Activated naive CD8-positive, alpha-beta T cell treated with anti-CD3 and anti-CD28 coated beads, Interleukin-2, amount 50 U/mL, for 24 hours (primary cell): Measurements from ENCODE around the gene TTYH3.
"Not testable (repeated sequence)": the region's sequence is repeated elsewhere in the genome, so short reads cannot be mapped to it uniquely, and the experiment has no call there.

Experiments used
- ATAC-seq: fragments of 150-1000 bp; cut with Tn5 transposase; one replicate; pipeline ENCODE4 v1.10.0; 2021
- DNase-seq: peaks from one replicate; pipeline ENCODE4 v3.0.0; 2021
- H3K27ac Mint-ChIP-seq: one replicate; pipeline ENCODE4 v1.8.0; 2021; ENCODE audit warnings: mild to moderate bottlenecking, mixed read lengths
- H3K27me3 Mint-ChIP-seq: one replicate; pipeline ENCODE4 v1.8.0; 2021; ENCODE audit warnings: mixed read lengths
- H3K36me3 Mint-ChIP-seq: one replicate; pipeline ENCODE4 v1.8.0; 2021; ENCODE audit warnings: low read depth, mixed read lengths
- H3K4me1 Mint-ChIP-seq: one replicate; pipeline ENCODE4 v1.8.0; 2021; ENCODE audit warnings: mixed read lengths
- H3K4me3 Mint-ChIP-seq: one replicate; pipeline ENCODE4 v1.8.0; 2021; ENCODE audit warnings: mild to moderate bottlenecking, moderate library complexity, mixed read lengths
- H3K9me3 Mint-ChIP-seq: one replicate; pipeline ENCODE4 v1.8.0; 2021; ENCODE audit warnings: mixed read lengths

Gene TTYH3

GRCh38 chr7:2608921-2609411 is 22.8 kb upstream of the TTYH3 start:
- ATAC-seq (peak; percentile 63), DNase-seq (peak; percentile 30)
- no peaks in the 10 kb centered on the region for H3K36me3 Mint-ChIP-seq
- no peaks in the 10 kb centered on the region for H3K9me3 Mint-ChIP-seq
- H3K4me3 Mint-ChIP-seq = peak overlapping the region; percentile 41
- H3K4me1 Mint-ChIP-seq = peaks cover 10% of the 10 kb centered on the region
- no peaks in the 10 kb centered on the region for H3K27me3 Mint-ChIP-seq
- peak overlapping the region; percentile 40 for H3K27ac Mint-ChIP-seq

- H3K27ac Mint-ChIP-seq, DNase-seq, H3K36me3 Mint-ChIP-seq, H3K27me3 Mint-ChIP-seq, H3K9me3 Mint-ChIP-seq, ATAC-seq, H3K4me3 Mint-ChIP-seq: not testable (repeated sequence)
- peaks cover 10% of the 10 kb centered on the region for H3K4me1 Mint-ChIP-seq
Measured at GRCh38 chr7:2609646-2610045, 22.1 kb upstream of the TTYH3 start.

DNA sequence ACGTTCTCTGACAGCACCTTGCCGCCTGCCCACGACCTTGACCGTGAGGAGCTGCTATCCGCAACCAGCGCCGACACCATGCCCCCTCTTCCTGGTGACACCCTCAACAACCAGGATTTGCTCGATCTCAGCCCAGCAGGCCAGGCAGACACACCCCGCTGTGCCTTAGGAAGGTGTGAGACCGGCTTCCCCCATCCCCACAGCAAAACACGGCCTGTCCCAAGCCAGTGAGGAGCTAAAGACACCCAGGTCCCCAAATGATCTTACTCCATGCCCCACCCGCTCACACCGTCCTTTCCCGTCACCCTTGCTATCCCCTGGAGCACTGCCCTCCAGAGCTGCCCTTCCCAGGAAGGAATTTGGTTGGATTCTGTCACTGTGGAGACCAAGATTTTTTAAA is 21.3 kb upstream of the TTYH3 start:
- no peak for DNase-seq
- H3K4me3 Mint-ChIP-seq = no peak overlapping the region
- peaks cover 10% of the 10 kb centered on the region for H3K4me1 Mint-ChIP-seq
- no peak for ATAC-seq
- no peaks in the 10 kb centered on the region for H3K9me3 Mint-ChIP-seq
- no peaks in the 10 kb centered on the region for H3K27me3 Mint-ChIP-seq
- H3K27ac Mint-ChIP-seq = no peak overlapping the region
- H3K36me3 Mint-ChIP-seq = no peaks in the 10 kb centered on the region

GRCh38 chr7:2610898-2611297 is 20.9 kb upstream of the TTYH3 start:
- H3K4me3 Mint-ChIP-seq = no peak overlapping the region
- no peaks in the 10 kb centered on the region for H3K27me3 Mint-ChIP-seq
- H3K27ac Mint-ChIP-seq = no peak overlapping the region
- no peaks in the 10 kb centered on the region for H3K9me3 Mint-ChIP-seq
- no peak for DNase-seq
- H3K36me3 Mint-ChIP-seq = no peaks in the 10 kb centered on the region
- peaks cover 10% of the 10 kb centered on the region for H3K4me1 Mint-ChIP-seq
- ATAC-seq = no peak

- peak; percentile 26 for ATAC-seq
- Mint-ChIP-seq H3K4me1 (peaks cover 10% of the 10 kb centered on the region), H3K9me3 (no peaks in the 10 kb centered on the region), H3K27me3 (no peaks in the 10 kb centered on the region), H3K27ac (no peak overlapping the region), H3K4me3 (no peak overlapping the region), H3K36me3 (no peaks in the 10 kb centered on the region)
- DNase-seq = no peak
Measured at GRCh38 chr7:2611401-2611800, 20.4 kb upstream of the TTYH3 start.

DNA sequence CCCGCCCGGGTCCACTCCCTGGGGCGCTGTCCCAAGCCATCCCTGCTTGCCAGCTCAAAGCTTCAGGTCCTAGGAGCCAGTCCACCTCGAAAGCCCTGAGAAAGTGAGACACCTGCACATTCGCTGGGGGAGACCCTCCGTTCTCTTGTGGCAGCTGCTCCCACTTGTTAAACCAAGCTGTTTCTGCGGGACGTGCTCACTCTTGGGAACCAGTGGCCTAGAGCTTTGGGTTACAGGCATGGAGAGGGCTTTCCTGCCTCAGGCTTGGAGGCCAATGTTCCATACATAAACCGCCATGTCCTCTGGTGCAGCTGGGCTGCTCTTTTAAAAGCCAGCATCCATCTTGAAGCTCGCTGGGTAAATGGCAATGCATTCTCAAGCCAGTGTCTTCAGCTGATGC is 19.9 kb upstream of the TTYH3 start:
- Mint-ChIP-seq H3K27me3 (no peaks in the 10 kb centered on the region), H3K4me3 (no peak overlapping the region)

GRCh38 chr7:2612445-2613097 is 19.2 kb upstream of the TTYH3 start:
- H3K9me3 Mint-ChIP-seq = no peaks in the 10 kb centered on the region
- no peaks in the 10 kb centered on the region for H3K27me3 Mint-ChIP-seq
- no peak overlapping the region for H3K4me3 Mint-ChIP-seq
- ATAC-seq (no peak), DNase-seq (no peak)
- peaks cover 10% of the 10 kb centered on the region for H3K4me1 Mint-ChIP-seq
- no peak overlapping the region for H3K27ac Mint-ChIP-seq
- H3K36me3 Mint-ChIP-seq = no peaks in the 10 kb centered on the region

More for the DNA sequence above, 19.9 kb upstream of the TTYH3 start:
- no peak for ATAC-seq
- H3K36me3 Mint-ChIP-seq = no peaks in the 10 kb centered on the region
- no peak overlapping the region for H3K27ac Mint-ChIP-seq
- no peak for DNase-seq
- no peaks in the 10 kb centered on the region for H3K9me3 Mint-ChIP-seq
- H3K4me1 Mint-ChIP-seq = peaks cover 10% of the 10 kb centered on the region

GRCh38 chr7:2613098-2613930 is 18.5 kb upstream of the TTYH3 start:
- Mint-ChIP-seq H3K4me3 (no peak overlapping the region), H3K27ac (no peak overlapping the region), H3K27me3 (no peaks in the 10 kb centered on the region), H3K9me3 (no peaks in the 10 kb centered on the region), H3K4me1 (peaks cover 7% of the 10 kb centered on the region), H3K36me3 (no peaks in the 10 kb centered on the region)
- DNase-seq (no peak), ATAC-seq (no peak)

DNA sequence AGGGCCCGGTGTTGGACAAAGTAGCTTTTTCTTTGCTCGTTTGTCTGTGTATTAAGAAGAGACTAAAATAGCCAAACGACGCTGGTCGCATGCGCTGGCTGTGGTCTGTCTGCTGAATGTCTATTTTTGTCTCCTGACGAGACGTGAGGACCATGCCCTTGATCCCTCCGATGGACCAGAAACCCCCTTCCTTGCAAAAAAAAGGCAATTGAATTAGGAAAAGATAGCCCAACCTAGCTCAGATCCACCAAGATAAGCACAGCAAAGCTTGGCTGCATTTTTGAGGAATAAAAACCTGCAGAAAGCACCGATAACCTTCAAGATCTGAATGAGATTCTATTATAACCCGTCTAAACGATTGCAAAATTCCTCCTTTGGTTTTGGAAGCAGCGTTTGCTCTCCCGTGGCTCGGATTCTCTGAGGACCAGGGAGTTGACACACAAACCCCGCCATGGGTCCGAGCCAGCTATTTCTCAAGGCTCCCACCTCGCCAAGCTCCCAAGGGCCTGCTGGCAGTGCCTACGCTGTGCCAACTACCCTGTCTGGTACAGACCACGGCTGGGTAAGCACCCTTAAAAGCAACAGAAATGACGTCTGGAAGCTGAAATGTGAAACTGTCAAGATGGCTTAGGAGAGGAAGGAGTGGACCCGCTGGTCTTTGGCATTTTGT is 17.7 kb upstream of the TTYH3 start:
- H3K9me3 Mint-ChIP-seq = no peaks in the 10 kb centered on the region
- H3K4me1 Mint-ChIP-seq = peaks cover 1% of the 10 kb centered on the region
- H3K27me3 Mint-ChIP-seq = no peaks in the 10 kb centered on the region
- no peak overlapping the region for H3K4me3 Mint-ChIP-seq
- DNase-seq = no peak
- no peak for ATAC-seq
- no peak overlapping the region for H3K27ac Mint-ChIP-seq
- H3K36me3 Mint-ChIP-seq = no peaks in the 10 kb centered on the region

- ATAC-seq (no peak), DNase-seq (no peak)
- Mint-ChIP-seq H3K4me1 (no peaks in the 10 kb centered on the region), H3K36me3 (no peaks in the 10 kb centered on the region), H3K27ac (no peak overlapping the region), H3K4me3 (no peak overlapping the region), H3K9me3 (no peaks in the 10 kb centered on the region), H3K27me3 (no peaks in the 10 kb centered on the region)
Measured at GRCh38 chr7:2614631-2615330, 17.0 kb upstream of the TTYH3 start.

GRCh38 chr7:2616387-2617324 is 15.1 kb upstream of the TTYH3 start:
- H3K27ac Mint-ChIP-seq = no peak overlapping the region
- H3K36me3 Mint-ChIP-seq = no peaks in the 10 kb centered on the region
- no peak overlapping the region for H3K4me3 Mint-ChIP-seq
- H3K4me1 Mint-ChIP-seq = no peaks in the 10 kb centered on the region
- H3K27me3 Mint-ChIP-seq = no peaks in the 10 kb centered on the region
- ATAC-seq (no peak), DNase-seq (no peak)
- H3K9me3 Mint-ChIP-seq = no peaks in the 10 kb centered on the region

DNA sequence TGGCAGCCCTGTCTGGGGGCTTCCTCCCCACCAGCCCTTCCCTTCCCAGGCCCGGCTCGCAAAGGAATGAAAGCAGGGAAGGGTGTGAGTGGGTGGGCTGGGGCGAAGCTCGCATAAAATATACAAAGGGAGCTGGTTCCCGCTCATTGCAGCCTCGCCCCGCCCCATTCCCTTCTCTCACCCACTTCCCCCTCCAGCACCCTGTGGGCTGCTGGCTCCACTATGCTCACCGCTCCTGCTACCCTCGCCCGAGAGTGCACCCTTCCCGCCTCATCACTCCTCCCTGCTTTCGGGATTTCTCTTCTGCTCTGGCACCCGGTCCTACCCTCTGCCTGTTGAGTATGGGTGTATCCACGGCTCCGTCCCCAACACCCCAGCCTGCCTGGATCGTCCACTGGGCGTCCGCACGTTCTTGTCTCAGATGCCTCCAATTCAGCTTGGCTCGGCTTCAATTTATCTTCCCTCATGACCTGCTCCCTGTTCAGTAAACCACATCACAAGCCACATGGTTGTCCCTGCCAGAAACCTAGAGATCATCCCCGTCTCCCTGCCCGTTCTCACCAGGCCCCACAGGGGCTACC is 14.4 kb upstream of the TTYH3 start:
- Mint-ChIP-seq H3K27ac (no peak overlapping the region), H3K9me3 (no peaks in the 10 kb centered on the region), H3K36me3 (no peaks in the 10 kb centered on the region), H3K4me1 (no peaks in the 10 kb centered on the region), H3K27me3 (no peaks in the 10 kb centered on the region), H3K4me3 (no peak overlapping the region)
- no peak for DNase-seq
- ATAC-seq = no peak

- Mint-ChIP-seq H3K36me3 (no peaks in the 10 kb centered on the region), H3K9me3 (no peaks in the 10 kb centered on the region), H3K4me1 (no peaks in the 10 kb centered on the region), H3K4me3 (no peak overlapping the region), H3K27me3 (no peaks in the 10 kb centered on the region), H3K27ac (no peak overlapping the region)
- no peak for DNase-seq
- no peak for ATAC-seq
Measured at GRCh38 chr7:2619116-2619515, 12.7 kb upstream of the TTYH3 start.
